Epithelial cell of proximal tubule (primary cell): ENCODE results near the gene CHSY1. TPM values are rescaled to one million over a fixed set of nuclear protein-coding genes. Genes with fewer than 3 reads are reported as not detected.

Experiments used
- DNase-seq: peaks from one replicate; pipeline ENCODE4 v3.0.0-alpha.2; 2011; ENCODE audit warnings: low read depth
- H3K4me3 ChIP-seq: 2 replicates; pipeline ENCODE4 v1.5.1; 2011; ENCODE audit warnings: low read depth, mild to moderate bottlenecking, low read length
- CTCF ChIP-seq: conservative IDR thresholded peaks from 2 replicates; pipeline ENCODE4 v1.5.1; 2012; ENCODE audit warnings: low read depth, mild to moderate bottlenecking, low read length
- total RNA-seq: library from RNA; depleted of rRNA; stranded (reverse); fragments of >200 nt; gene quantifications from 2 replicates; pipeline ENCODE4 v1.2.3, GENCODE V29; 2015

The CHSY1 gene
- total RNA-seq, 1 donor from 2014 or later, result 14.4 TPM

- no peak overlapping the region for H3K4me3 ChIP-seq
- no peak for DNase-seq
- TF ChIP-seq CTCF, result no peak
These were observed 83.9 kb downstream of the CHSY1 start for GRCh38 chr15:101167753-101168462.

GRCh38 chr15:101167411-101167752 lies 84.5 kb downstream of the CHSY1 start:
- no peak for TF ChIP-seq CTCF

GRCh38 chr15:101165905-101166471 lies 85.9 kb downstream of the CHSY1 start:
- no peak for TF ChIP-seq CTCF
- DNase-seq, result no peak
- H3K4me3 ChIP-seq, result no peak overlapping the region

More at GRCh38 chr15:101167411-101167752, 84.5 kb downstream of the CHSY1 start:
- DNase-seq, result no peak
- H3K4me3 ChIP-seq, result no peak overlapping the region

- DNase-seq, result no peak
- no peak for TF ChIP-seq CTCF
- H3K4me3 ChIP-seq, result no peak overlapping the region
These were observed 89.0 kb downstream of the CHSY1 start for GRCh38 chr15:101162701-101163483.

- H3K4me3 ChIP-seq, result no peak overlapping the region
- no peak for DNase-seq
- no peak for TF ChIP-seq CTCF
These were observed 90.2 kb downstream of the CHSY1 start for GRCh38 chr15:101161656-101162055.

- TF ChIP-seq CTCF, result no peak
- H3K4me3 ChIP-seq, result no peak overlapping the region
- DNase-seq, result no peak
These were observed 91.7 kb downstream of the CHSY1 start for GRCh38 chr15:101159936-101160815.
